GM23338 (cell line): ENCODE data around the gene CECR2. TPM values are rescaled to one million over a fixed set of nuclear protein-coding genes. Genes with fewer than 3 reads are reported as not detected.

Experiments
- ATAC-seq: fragments of 200-7000 bp; cut with Tn5 transposase; 3 replicates; pipeline ENCODE4 v1.9.1; 2020
- DNase-seq: peaks from one replicate; pipeline ENCODE4 v3.0.0-alpha.2; 2015; ENCODE audit warnings: low spot score
- H2AFZ ChIP-seq: fragments of 200-600 bp; sonication (generic); 2 replicates; pipeline ENCODE4 v1.8.0; 2016; ENCODE audit warnings: antibody characterized with exemption, mild to moderate bottlenecking, moderate library complexity
- H3F3A ChIP-seq: fragments of 200-600 bp; sonication (generic); replicated peaks from 2 replicates; pipeline ENCODE4 v1.8.0; 2017; ENCODE audit warnings: antibody characterized with exemption, mixed run types, low read depth
- H3K27ac ChIP-seq: fragments of 200-600 bp; sonication (generic); 2 replicates; pipeline ENCODE4 v1.6.1; 2016; ENCODE audit warnings: low read depth
- H3K27me3 ChIP-seq: fragments of 200-600 bp; sonication (generic); 2 replicates; pipeline ENCODE4 v1.8.0; 2016; ENCODE audit warnings: mild to moderate bottlenecking, mixed run types, moderate library complexity; ENCODE audit not compliant: insufficient read depth
- H3K36me3 ChIP-seq: fragments of 200-600 bp; sonication (generic); 2 replicates; pipeline ENCODE4 v1.8.0; 2016; ENCODE audit warnings: mild to moderate bottlenecking; ENCODE audit not compliant: insufficient read depth
- H3K4me1 ChIP-seq: fragments of 200-600 bp; sonication (generic); 2 replicates; pipeline ENCODE4 v1.8.0; 2016; ENCODE audit warnings: mild to moderate bottlenecking, moderate library complexity; ENCODE audit not compliant: insufficient read depth
- H3K4me2 ChIP-seq: fragments of 200-600 bp; sonication (generic); 2 replicates; pipeline ENCODE4 v1.7.1; 2017; ENCODE audit warnings: mixed run types
- H3K4me3 ChIP-seq: fragments of 200-600 bp; sonication (generic); 2 replicates; pipeline ENCODE4 v1.6.1; 2016; ENCODE audit warnings: mixed run types
- H3K79me2 ChIP-seq: fragments of 200-600 bp; sonication (generic); replicated peaks from 2 replicates; pipeline ENCODE4 v1.8.0; 2017; ENCODE audit warnings: mild to moderate bottlenecking; ENCODE audit not compliant: insufficient read depth
- H3K9me2 ChIP-seq: fragments of 200-600 bp; sonication (generic); 2 replicates; pipeline ENCODE4 v1.8.0; 2017; ENCODE audit not compliant: insufficient read depth
- H4K20me1 ChIP-seq: fragments of 200-600 bp; sonication (generic); replicated peaks from 2 replicates; pipeline ENCODE4 v1.8.0; 2017; ENCODE audit warnings: mild to moderate bottlenecking; ENCODE audit not compliant: insufficient read depth
- H3K27ac Mint-ChIP-seq: 2 replicates; pipeline ENCODE4 v1.8.0; 2020; ENCODE audit warnings: inconsistent platforms, mild to moderate bottlenecking, moderate library complexity, mixed read lengths
- H3K27me3 Mint-ChIP-seq: 3 replicates; pipeline ENCODE4 v1.8.0; 2022; ENCODE audit warnings: low read depth, mild to moderate bottlenecking, moderate library complexity, mixed read lengths, inconsistent platforms; ENCODE audit not compliant: insufficient read depth, poor library complexity
- H3K36me3 Mint-ChIP-seq: 3 replicates; pipeline ENCODE4 v1.8.0; 2021; ENCODE audit warnings: low read depth, mild to moderate bottlenecking, inconsistent platforms, moderate library complexity, mixed read lengths
- H3K4me1 Mint-ChIP-seq: 3 replicates; pipeline ENCODE4 v1.8.0; 2020; ENCODE audit warnings: mild to moderate bottlenecking, inconsistent platforms, mixed read lengths
- H3K4me3 Mint-ChIP-seq: 3 replicates; pipeline ENCODE4 v1.8.0; 2021; ENCODE audit warnings: moderate library complexity, mild to moderate bottlenecking, inconsistent platforms, mixed read lengths
- H3K9me3 Mint-ChIP-seq: 3 replicates; pipeline ENCODE4 v1.8.0; 2020; ENCODE audit warnings: moderate library complexity, mild to moderate bottlenecking, inconsistent platforms, mixed read lengths
- CREB1 ChIP-seq: fragments of 250-450 bp; sonication (Bioruptor Pico); IDR thresholded peaks from 2 replicates; pipeline ENCODE4 v1.5.0; 2020; ENCODE audit warnings: low read depth, mild to moderate bottlenecking, moderate library complexity
- CTCF ChIP-seq, 2 experiments: fragments of 200-600 bp in 1 of 2; sonication (generic) in 1 of 2; conservative IDR thresholded peaks; 2 replicates each; pipeline versions ENCODE4 v1.5.1 to v1.6.1; 2016 to 2017; ENCODE audit warnings: antibody characterized with exemption in 2 of 2, low read depth in 2 of 2, mild to moderate bottlenecking in 2 of 2, moderate library complexity in 1 of 2
- EZH2 ChIP-seq: fragments of 200-600 bp; sonication (generic); IDR thresholded peaks from one replicate; pipeline ENCODE4 v1.8.0; 2017; ENCODE audit warnings: antibody characterized with exemption, mild to moderate bottlenecking, low read depth; ENCODE audit not compliant: unreplicated experiment
- EZH2phosphoT487 ChIP-seq: fragments of 200-600 bp; sonication (generic); IDR thresholded peaks from one replicate; pipeline ENCODE4 v1.8.1; 2018; ENCODE audit warnings: antibody characterized with exemption; ENCODE audit not compliant: unreplicated experiment
- NANOG ChIP-seq: IDR thresholded peaks from 2 replicates; pipeline ENCODE4 v1.6.1; 2016; ENCODE audit warnings: antibody characterized with exemption, borderline replicate concordance
- POLR2AphosphoS5 ChIP-seq: IDR thresholded peaks from 2 replicates; pipeline ENCODE4 v1.6.1; 2016; ENCODE audit warnings: antibody characterized with exemption, low read depth
- REST ChIP-seq: IDR thresholded peaks from one replicate; pipeline ENCODE4 v1.6.1; 2018; ENCODE audit warnings: antibody characterized with exemption; ENCODE audit not compliant: unreplicated experiment
- STAT1 ChIP-seq: IDR thresholded peaks from one replicate; pipeline ENCODE4 v1.6.1; 2016; ENCODE audit warnings: antibody characterized with exemption; ENCODE audit not compliant: unreplicated experiment
- ZNF114 ChIP-seq: fragments of 250-450 bp; sonication (Bioruptor Pico); IDR thresholded peaks from 2 replicates; pipeline ENCODE4 v1.5.0; 2020; ENCODE audit warnings: mild to moderate bottlenecking, moderate library complexity
- ZNF331 ChIP-seq: fragments of 250-450 bp; sonication (Bioruptor Pico); IDR thresholded peaks from 2 replicates; pipeline ENCODE4 v1.5.0; 2020; ENCODE audit warnings: low read depth, mild to moderate bottlenecking, moderate library complexity
- polyA plus RNA-seq: library from polyadenylated mRNA; unstranded; fragments of >200 nt; fragmentation: Nextera tagmentation; extraction: Ambion mirVana; gene quantifications from 2 replicates; pipeline ENCODE4 v1.2.1, GENCODE V29; 2016
- total RNA-seq: library from RNA; depleted of rRNA; stranded (reverse); fragments of >200 nt; shearing (Covaris generic); gene quantifications from 2 replicates; pipeline ENCODE4 v1.2.3, GENCODE V29; 2014
- TF ChIP-seq, protein P1 (sequence below): IDR thresholded peaks from 2 replicates; pipeline ENCODE4 v1.6.1; 2016; ENCODE audit warnings: antibody characterized with exemption

CECR2 gene
- total and polyA plus RNA-seq, 2 experiments from 2014 or later, result 18.4 to 110 TPM

DNA sequence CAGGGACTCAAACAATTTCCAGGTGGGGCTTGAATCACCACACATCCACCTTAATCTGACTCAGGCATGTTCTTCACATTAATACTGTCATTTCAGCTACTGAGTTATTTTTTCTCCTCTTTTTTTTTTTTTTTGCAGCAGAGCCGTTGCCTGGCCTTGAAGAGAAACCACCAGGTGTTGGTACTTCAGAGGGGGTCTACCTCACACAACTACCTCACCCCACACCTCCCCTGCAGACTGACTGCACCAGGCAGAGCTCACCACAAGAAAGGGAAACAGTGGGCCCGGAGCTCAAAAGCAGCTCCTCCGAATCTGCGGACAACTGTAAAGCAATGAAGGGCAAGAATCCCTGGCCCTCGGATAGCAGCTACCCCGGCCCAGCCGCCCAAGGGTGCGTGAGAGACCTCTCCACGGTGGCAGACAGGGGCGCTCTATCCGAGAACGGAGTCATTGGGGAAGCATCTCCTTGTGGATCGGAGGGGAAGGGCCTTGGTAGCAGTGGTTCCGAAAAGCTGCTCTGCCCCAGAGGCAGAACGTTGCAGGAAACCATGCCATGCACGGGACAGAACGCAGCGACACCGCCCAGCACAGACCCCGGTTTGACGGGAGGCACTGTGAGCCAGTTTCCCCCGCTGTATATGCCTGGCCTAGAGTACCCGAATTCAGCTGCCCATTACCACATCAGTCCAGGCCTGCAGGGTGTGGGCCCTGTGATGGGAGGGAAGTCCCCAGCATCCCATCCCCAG, 178.9 kb downstream of the CECR2 start:
- Histone ChIP-seq H4K20me1 (no peaks in the 10 kb centered on the region; the same call in none of the 2 replicates), H2AFZ (no peak overlapping the region), H3K9me2 (no peaks in the 10 kb centered on the region), H3K4me3 (no peak overlapping the region), H3K27me3 (no peaks in the 10 kb centered on the region), H3K4me2 (no peak overlapping the region), H3F3A (peaks cover 16% of the 10 kb centered on the region), H3K36me3 (peaks cover 62% of the 10 kb centered on the region), H3K4me1 (no peaks in the 10 kb centered on the region), H3K79me2 (peaks cover 9% of the 10 kb centered on the region), H3K27ac (0 out of 2 replicates have a peak overlapping the region, but pooled peaks have one; percentile 32)
- ATAC-seq, result peak; percentile 43
- no peak for DNase-seq
- Mint-ChIP-seq H3K36me3 (peaks cover 89% of the 10 kb centered on the region), H3K27ac (0 out of 2 replicates have a peak overlapping the region, but pooled peaks have one; percentile 19), H3K4me1 (no peaks in the 10 kb centered on the region), H3K4me3 (no peak overlapping the region), H3K9me3 (no peaks in the 10 kb centered on the region), H3K27me3 (peaks cover 9% of the 10 kb centered on the region)
- TF ChIP-seq CREB1 (CRISPR knock-in tag), result no peak
- no peak for TF ChIP-seq STAT1
- no peak for TF ChIP-seq ZNF114 (CRISPR knock-in tag)

GRCh38 chr22:17548756-17549035, 179.4 kb downstream of the CECR2 start:
- Mint-ChIP-seq H3K27ac (peak overlapping the region; percentile 19; the same call in 1 of the 2 replicates), H3K9me3 (no peaks in the 10 kb centered on the region), H3K36me3 (peaks cover 89% of the 10 kb centered on the region), H3K4me1 (no peaks in the 10 kb centered on the region), H3K27me3 (peaks cover 9% of the 10 kb centered on the region), H3K4me3 (no peak overlapping the region)
- ATAC-seq (no peak), DNase-seq (no peak)
- Histone ChIP-seq H3K9me2 (no peaks in the 10 kb centered on the region), H3K4me2 (no peak overlapping the region), H3K27me3 (no peaks in the 10 kb centered on the region), H3K79me2 (peaks cover 9% of the 10 kb centered on the region), H3K27ac (no peak overlapping the region), H4K20me1 (no peaks in the 10 kb centered on the region; the same call in none of the 2 replicates), H3F3A (peaks cover 16% of the 10 kb centered on the region), H2AFZ (no peak overlapping the region), H3K36me3 (peaks cover 60% of the 10 kb centered on the region), H3K4me3 (no peak overlapping the region), H3K4me1 (no peaks in the 10 kb centered on the region)
- TF ChIP-seq NANOG, result no peak

DNA sequence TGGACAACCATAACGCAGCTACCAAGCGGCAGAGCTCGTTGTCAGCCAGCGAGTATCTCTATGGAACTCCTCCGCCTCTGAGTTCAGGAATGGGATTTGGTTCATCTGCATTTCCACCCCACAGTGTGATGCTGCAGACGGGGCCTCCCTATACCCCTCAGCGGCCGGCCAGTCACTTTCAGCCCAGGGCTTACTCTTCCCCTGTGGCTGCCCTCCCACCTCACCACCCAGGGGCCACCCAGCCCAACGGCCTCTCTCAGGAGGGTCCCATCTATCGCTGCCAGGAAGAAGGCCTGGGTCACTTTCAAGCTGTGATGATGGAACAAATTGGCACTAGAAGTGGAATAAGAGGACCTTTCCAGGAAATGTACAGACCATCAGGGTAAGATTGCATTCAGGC, 179.9 kb downstream of the CECR2 start:
- no peak overlapping the region for H2AFZ ChIP-seq
- peaks cover 9% of the 10 kb centered on the region for H3K79me2 ChIP-seq
- no peak overlapping the region for H3K27ac ChIP-seq
- H3F3A ChIP-seq, result peaks cover 13% of the 10 kb centered on the region
- H3K4me1 Mint-ChIP-seq, result no peaks in the 10 kb centered on the region
- H3K36me3 Mint-ChIP-seq, result peaks cover 89% of the 10 kb centered on the region
- TF ChIP-seq, protein P1, sequence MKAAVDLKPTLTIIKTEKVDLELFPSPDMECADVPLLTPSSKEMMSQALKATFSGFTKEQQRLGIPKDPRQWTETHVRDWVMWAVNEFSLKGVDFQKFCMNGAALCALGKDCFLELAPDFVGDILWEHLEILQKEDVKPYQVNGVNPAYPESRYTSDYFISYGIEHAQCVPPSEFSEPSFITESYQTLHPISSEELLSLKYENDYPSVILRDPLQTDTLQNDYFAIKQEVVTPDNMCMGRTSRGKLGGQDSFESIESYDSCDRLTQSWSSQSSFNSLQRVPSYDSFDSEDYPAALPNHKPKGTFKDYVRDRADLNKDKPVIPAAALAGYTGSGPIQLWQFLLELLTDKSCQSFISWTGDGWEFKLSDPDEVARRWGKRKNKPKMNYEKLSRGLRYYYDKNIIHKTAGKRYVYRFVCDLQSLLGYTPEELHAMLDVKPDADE, result no peak
- TF ChIP-seq EZH2, result no peak
- no peak for TF ChIP-seq CTCF (conservative IDR thresholded peaks at IDR 0.05; ENCODE audit: low read depth in 2 of 2)
- TF ChIP-seq EZH2phosphoT487, result no peak
- TF ChIP-seq STAT1, result no peak
- no peak for TF ChIP-seq ZNF331 (CRISPR knock-in tag)
- TF ChIP-seq POLR2AphosphoS5, result no peak
- TF ChIP-seq REST, result no peak
- no peak for TF ChIP-seq CREB1 (CRISPR knock-in tag)
- peaks cover under 1% of the 10 kb centered on the region for H4K20me1 ChIP-seq
- H3K9me2 ChIP-seq, result no peaks in the 10 kb centered on the region
- no peaks in the 10 kb centered on the region for H3K9me3 Mint-ChIP-seq
- no peak overlapping the region for H3K4me2 ChIP-seq
- H3K4me3 Mint-ChIP-seq, result no peak overlapping the region
- no peak overlapping the region for H3K4me3 ChIP-seq
- peaks cover 60% of the 10 kb centered on the region for H3K36me3 ChIP-seq
- no peaks in the 10 kb centered on the region for H3K27me3 ChIP-seq
- H3K4me1 ChIP-seq, result no peaks in the 10 kb centered on the region
- H3K27me3 Mint-ChIP-seq, result peaks cover 9% of the 10 kb centered on the region
- no peak for DNase-seq
- ATAC-seq, result no peak
- no peak overlapping the region for H3K27ac Mint-ChIP-seq
